PC-9 (cell line): ENCODE measurements around the gene KDELR1.

Experiments
- CTCF ChIP-seq: fragments of 200-600 bp; sonication (generic); conservative IDR thresholded peaks from 2 replicates; pipeline ENCODE4 v1.6.1; 2017; ENCODE audit warnings: mixed run types, antibody characterized with exemption, mild to moderate bottlenecking, moderate library complexity
- EZH2 ChIP-seq: fragments of 200-600 bp; sonication (generic); IDR thresholded peaks from 2 replicates; pipeline ENCODE4 v1.8.0; 2017; ENCODE audit warnings: antibody characterized with exemption, low read depth

DNA sequence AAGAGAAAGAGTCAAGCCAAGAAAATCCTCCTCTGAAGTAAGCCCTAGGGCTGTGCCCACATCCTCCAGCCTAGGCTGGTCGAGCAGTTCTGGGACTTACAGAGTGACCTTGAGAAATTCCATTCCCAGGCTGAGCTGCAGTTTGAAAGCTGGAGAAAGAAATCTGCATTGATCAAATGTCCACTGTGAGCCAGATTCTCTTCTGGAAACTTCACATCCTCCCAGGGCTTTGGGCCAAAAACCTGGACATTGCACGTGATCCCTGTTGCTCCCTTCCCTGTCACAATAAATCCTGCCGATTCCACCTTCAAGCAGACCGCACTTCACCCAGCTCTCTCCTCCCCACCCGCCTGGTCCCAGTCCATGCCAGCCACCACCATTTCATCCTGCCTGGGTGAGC, 43.3 kb downstream of the KDELR1 start:
- TF ChIP-seq EZH2 (no peak), CTCF (no peak)
